DOHH2 (cell line): ENCODE measurements around the gene SLC30A5.

Experiments
- CTCF ChIP-seq: fragments of 200-600 bp; sonication (generic); IDR thresholded peaks from one replicate; pipeline ENCODE4 v1.5.1; 2014; ENCODE audit warnings: antibody characterized with exemption, mild to moderate bottlenecking, low read depth, low read length; ENCODE audit not compliant: poor library complexity, severe bottlenecking
- EZH2phosphoT487 ChIP-seq: fragments of 200-600 bp; sonication (generic); IDR thresholded peaks from 2 replicates; pipeline ENCODE4 v1.6.1; 2017; ENCODE audit warnings: borderline replicate concordance, mild to moderate bottlenecking, antibody characterized with exemption, low read length, moderate library complexity, mixed read lengths

GRCh38 chr5:69084903-69085302 lies 8.9 kb upstream of the SLC30A5 start:
- TF ChIP-seq CTCF, result no peak
- no peak for TF ChIP-seq EZH2phosphoT487
